ENCODE data around the gene PRR5L.

The PRR5L gene

DNA sequence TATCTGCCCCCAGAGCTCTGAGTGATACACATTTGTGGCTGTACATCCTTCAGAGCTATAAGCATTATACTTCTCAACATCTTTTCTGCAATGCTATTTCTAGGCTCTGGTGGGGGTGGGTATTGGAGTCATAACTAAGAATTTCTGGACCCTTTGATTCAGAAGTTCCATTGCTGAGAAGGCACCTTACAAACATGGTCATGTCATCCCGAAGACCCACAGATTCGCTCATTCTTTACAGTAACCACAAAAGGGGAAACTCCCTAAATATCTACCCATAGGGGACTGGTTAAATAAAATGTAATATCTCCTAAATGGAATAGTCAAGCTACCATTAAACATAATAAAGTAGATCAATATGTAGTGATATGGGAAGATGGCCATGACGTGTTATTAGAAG, 98.8 kb downstream of the PRR5L start:
- no peak for TF ChIP-seq EZH2phosphoT487 (conservative IDR thresholded peaks at IDR 0.05; ENCODE audit: low read length)
- TF ChIP-seq, protein P1, sequence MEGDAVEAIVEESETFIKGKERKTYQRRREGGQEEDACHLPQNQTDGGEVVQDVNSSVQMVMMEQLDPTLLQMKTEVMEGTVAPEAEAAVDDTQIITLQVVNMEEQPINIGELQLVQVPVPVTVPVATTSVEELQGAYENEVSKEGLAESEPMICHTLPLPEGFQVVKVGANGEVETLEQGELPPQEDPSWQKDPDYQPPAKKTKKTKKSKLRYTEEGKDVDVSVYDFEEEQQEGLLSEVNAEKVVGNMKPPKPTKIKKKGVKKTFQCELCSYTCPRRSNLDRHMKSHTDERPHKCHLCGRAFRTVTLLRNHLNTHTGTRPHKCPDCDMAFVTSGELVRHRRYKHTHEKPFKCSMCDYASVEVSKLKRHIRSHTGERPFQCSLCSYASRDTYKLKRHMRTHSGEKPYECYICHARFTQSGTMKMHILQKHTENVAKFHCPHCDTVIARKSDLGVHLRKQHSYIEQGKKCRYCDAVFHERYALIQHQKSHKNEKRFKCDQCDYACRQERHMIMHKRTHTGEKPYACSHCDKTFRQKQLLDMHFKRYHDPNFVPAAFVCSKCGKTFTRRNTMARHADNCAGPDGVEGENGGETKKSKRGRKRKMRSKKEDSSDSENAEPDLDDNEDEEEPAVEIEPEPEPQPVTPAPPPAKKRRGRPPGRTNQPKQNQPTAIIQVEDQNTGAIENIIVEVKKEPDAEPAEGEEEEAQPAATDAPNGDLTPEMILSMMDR (IDR thresholded peaks at IDR 0.05; ENCODE audit: insufficient read depth, low read length, poor library complexity, severe bottlenecking) = no peak
- no peaks in the 10 kb centered on the region for H4K20me1 ChIP-seq (ENCODE audit: low read depth, low read length)
- H3F3A ChIP-seq (ENCODE audit: insufficient read depth) = no peaks in the 10 kb centered on the region
- H3K36me3 ChIP-seq (ENCODE audit: low read length) = no peaks in the 10 kb centered on the region
- no peak overlapping the region for H2AFZ ChIP-seq (ENCODE audit: low read depth, low read length, severe bottlenecking)
- H3K27ac ChIP-seq (ENCODE audit: low read depth, low read length) = no peak overlapping the region
- H3K9me2 ChIP-seq (replicated peaks; ENCODE audit: insufficient read depth, low read length) = no peaks in the 10 kb centered on the region
- no peaks in the 10 kb centered on the region for H3K27me3 ChIP-seq (ENCODE audit: low read length)
- no peak overlapping the region for H3K4me2 ChIP-seq (ENCODE audit: low read depth, low read length, poor library complexity, severe bottlenecking)
- H3K9me3 ChIP-seq (ENCODE audit: insufficient read depth, low read length) = no peaks in the 10 kb centered on the region
- no peak overlapping the region for H3K4me3 ChIP-seq (ENCODE audit: insufficient read depth, low read length, poor library complexity, severe bottlenecking)
- H3K79me2 ChIP-seq (ENCODE audit: insufficient read depth, low read length) = no peaks in the 10 kb centered on the region
- no peak overlapping the region for H3K9ac ChIP-seq (ENCODE audit: low read length)

DNA sequence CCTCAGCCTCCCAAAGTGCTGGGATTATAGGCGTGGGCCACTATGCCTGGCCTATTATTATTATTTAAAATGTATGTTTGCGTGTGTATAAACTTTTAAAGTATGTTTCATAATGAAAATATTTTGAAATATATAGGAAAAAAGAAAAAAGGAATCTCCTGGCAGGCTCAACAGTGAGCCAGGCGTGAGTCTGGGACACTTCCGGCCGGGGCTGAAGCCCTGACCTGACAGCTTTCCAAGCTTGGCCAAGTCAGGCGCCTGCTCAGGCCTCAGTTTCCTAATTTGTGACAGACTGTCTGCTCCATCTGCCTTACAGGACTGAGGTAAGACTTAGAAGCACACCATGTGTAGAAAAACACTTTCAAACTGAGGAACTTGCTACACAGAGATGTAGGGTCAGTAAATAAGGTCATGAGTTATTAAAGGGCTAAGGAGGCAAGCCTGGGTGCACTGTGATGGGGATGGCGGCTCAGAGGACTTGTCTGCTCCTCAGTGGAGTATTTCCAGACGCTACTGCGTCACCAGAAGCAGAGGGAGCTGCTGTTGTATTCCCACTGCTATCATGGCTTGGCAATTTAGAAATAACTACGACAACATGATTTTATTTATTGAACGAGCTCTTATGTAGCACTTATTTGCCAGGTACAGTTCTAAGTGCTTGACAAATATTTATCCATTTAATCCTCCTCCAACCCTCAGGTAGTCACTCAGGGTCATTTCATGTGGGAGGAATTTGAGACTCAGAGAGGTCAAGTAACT, 100.1 kb downstream of the PRR5L start:
- Histone ChIP-seq H3K36me3 (ENCODE audit: low read length) (no peaks in the 10 kb centered on the region), H3K27me3 (ENCODE audit: low read length) (no peaks in the 10 kb centered on the region), H3K9me3 (ENCODE audit: insufficient read depth, low read length) (no peaks in the 10 kb centered on the region), H3K9me2 (replicated peaks; ENCODE audit: insufficient read depth, low read length) (no peaks in the 10 kb centered on the region), H3K4me3 (ENCODE audit: insufficient read depth, low read length, poor library complexity, severe bottlenecking) (no peak overlapping the region), H3K27ac (ENCODE audit: low read depth, low read length) (no peak overlapping the region), H3K4me2 (ENCODE audit: low read depth, low read length, poor library complexity, severe bottlenecking) (no peak overlapping the region), H4K20me1 (ENCODE audit: low read depth, low read length) (no peaks in the 10 kb centered on the region), H3K79me2 (ENCODE audit: insufficient read depth, low read length) (no peaks in the 10 kb centered on the region), H3F3A (ENCODE audit: insufficient read depth) (no peaks in the 10 kb centered on the region), H2AFZ (ENCODE audit: low read depth, low read length, severe bottlenecking) (no peak overlapping the region), H3K9ac (ENCODE audit: low read length) (no peak overlapping the region)
- TF ChIP-seq, protein P1 (IDR thresholded peaks at IDR 0.05; ENCODE audit: insufficient read depth, low read length, poor library complexity, severe bottlenecking) = no peak
- no peak for TF ChIP-seq EZH2phosphoT487 (conservative IDR thresholded peaks at IDR 0.05; ENCODE audit: low read length)

DNA sequence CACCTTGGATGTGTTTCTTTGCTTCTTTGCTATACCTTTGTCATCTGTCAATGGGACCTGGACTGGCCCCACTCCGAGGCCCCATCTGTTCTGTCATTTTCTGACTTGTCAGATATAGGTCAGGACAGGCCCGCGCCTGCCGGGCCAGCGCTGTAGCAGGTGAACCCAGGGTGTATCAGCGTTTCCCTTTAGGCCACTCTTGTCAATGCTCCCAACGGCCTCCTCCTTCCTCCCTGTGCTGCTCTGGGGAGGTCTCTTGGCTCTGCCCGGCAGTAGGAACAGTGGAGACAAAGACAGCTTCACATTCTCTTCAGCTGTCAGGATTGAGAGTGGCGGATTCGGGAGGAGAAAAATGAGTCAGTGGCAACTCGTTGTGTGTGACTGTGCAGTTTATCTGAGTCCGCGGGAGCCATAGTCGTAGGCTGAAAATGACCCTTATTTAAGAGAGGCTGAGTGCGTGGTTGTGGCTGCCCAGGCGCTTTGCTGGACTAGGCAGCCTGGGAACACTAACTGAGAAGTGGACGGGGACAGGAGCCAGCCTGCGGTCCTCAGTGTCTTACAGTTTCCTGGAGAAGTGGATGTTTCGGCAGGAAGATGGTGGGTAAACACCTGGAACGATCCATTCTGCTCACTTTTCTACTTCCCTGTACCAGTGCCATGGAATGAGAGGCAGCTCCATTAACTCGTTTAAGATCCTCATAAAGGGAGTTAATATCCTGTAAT, 102.3 kb downstream of the PRR5L start:
- Histone ChIP-seq H3K27ac (ENCODE audit: low read depth, low read length) (no peak overlapping the region), H3K9ac (ENCODE audit: low read length) (no peak overlapping the region), H3K36me3 (ENCODE audit: low read length) (no peaks in the 10 kb centered on the region), H3K9me2 (replicated peaks; ENCODE audit: insufficient read depth, low read length) (no peaks in the 10 kb centered on the region), H3F3A (ENCODE audit: insufficient read depth) (no peaks in the 10 kb centered on the region), H4K20me1 (ENCODE audit: low read depth, low read length) (no peaks in the 10 kb centered on the region), H3K79me2 (ENCODE audit: insufficient read depth, low read length) (no peaks in the 10 kb centered on the region), H3K4me3 (ENCODE audit: insufficient read depth, low read length, poor library complexity, severe bottlenecking) (no peak overlapping the region), H2AFZ (ENCODE audit: low read depth, low read length, severe bottlenecking) (no peak overlapping the region), H3K27me3 (ENCODE audit: low read length) (no peaks in the 10 kb centered on the region), H3K9me3 (ENCODE audit: insufficient read depth, low read length) (no peaks in the 10 kb centered on the region), H3K4me2 (ENCODE audit: low read depth, low read length, poor library complexity, severe bottlenecking) (no peak overlapping the region)
- TF ChIP-seq EZH2phosphoT487 (conservative IDR thresholded peaks at IDR 0.05; ENCODE audit: low read length) = no peak
- TF ChIP-seq, protein P1 (IDR thresholded peaks at IDR 0.05; ENCODE audit: insufficient read depth, low read length, poor library complexity, severe bottlenecking) = no peak

Data from SU-DHL-6 (cell line).